ENCODE data around the gene PML.
"Not testable (repeated sequence)": the region's sequence is repeated elsewhere in the genome, so short reads cannot be mapped to it uniquely, and the experiment has no call there.

Gene PML

GRCh38 chr15:73959012-73959581 is 35.4 kb upstream of the PML start:
- DNase-seq (ENCODE audit: low spot score) = peak; percentile 74

GRCh38 chr15:73959801-73960200 is 34.7 kb upstream of the PML start:
- no peak for DNase-seq (ENCODE audit: low spot score)

- DNase-seq (ENCODE audit: low spot score) = not testable (repeated sequence)
These were observed 33.9 kb upstream of the PML start for GRCh38 chr15:73960472-73961070.

DNA sequence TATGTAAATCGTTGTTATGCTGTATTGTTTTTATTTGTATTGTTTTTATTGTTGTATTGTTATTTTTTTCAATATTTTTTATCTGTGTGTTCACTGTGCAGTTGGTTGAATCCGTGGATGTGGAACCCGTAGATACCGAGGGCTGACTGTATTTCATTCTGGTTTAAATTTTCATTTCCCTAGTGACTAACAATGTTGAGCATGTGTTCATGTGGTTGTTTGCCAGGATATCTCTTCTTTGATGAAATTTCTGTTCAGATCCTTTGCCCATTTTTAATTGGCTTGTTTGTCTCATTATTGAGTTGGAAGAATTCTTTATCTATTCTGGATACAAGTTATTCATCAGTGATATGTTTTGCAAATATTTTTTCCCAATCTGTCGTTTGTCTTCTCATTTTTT is 32.1 kb upstream of the PML start:
- no peak for DNase-seq (ENCODE audit: low spot score)

GRCh38 chr15:73964736-73965093 is 29.8 kb upstream of the PML start:
- DNase-seq (ENCODE audit: low spot score) = peak; percentile 78

DNA sequence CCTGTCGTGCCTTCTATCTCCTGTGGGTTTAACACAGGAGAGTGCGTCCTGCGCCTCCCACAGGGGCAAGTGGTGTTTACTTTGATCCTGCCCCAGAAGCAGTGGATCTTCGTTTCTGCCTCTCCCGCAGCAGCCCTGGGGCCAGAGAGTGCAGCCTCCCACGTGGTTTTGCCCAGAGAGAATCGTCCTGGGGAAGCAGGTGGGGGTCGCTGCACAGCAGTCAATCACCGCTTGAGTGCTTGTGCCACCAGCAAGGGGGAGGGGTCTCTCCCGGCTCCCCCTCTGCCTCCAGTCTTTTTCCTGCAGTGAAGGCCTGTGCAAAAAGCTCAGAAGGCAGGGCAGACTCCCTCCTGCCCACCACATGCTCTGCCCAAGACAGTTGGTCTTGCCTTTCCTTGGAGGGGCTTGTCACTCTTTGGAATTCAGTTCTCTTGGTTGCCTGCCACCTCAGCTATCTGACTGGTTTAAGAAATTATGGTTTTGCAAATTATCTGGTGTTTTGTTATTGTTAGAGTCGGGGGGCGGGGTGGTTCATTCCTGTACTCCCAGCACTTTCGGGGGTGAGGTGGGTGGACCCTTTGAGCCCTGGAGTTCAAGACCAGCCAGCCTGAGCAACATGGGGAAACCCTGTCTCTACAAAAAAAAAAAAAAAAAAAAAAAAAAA is 29.3 kb upstream of the PML start:
- DNase-seq (ENCODE audit: low spot score) = no peak

DNA sequence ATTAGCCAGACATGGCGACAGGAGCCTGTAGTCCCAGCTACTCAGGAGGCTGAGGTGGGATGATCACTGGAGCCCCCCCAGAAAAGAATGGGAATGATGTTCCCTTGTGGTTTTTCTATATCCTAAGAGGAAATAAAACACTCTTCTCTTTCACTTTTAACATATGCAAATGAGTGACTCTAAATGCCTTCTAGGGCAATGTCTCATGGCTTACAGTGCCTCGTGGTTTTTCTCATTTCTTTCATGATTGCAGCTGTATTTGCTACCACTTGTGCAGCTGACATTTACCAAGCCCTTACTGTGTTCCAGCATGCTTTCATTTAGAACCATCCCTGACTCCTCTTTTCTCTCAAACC is 28.8 kb upstream of the PML start:
- peak; percentile 42 for DNase-seq (ENCODE audit: low spot score)

DNA sequence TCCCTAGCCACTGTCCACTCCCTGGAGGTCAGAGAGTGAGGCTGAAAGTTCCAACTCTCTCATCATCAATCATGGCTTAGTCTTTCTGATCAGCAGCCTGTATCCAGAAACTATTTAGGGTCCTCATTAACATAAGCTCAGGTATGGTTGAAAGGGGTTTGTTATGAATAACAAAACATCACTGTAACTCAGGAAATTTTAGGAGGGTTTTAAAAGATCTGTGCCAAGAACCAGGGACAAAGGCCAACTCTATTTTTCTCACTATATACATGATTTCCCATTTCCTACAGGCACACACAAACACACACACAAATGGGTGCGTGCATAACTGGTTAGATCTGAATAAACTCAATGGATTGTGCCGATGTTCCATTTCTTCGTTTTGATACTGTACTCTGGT is 26.1 kb upstream of the PML start:
- DNase-seq (ENCODE audit: low spot score) = no peak

GRCh38 chr15:73969151-73969759 is 25.3 kb upstream of the PML start:
- DNase-seq (ENCODE audit: low spot score) = no peak

DNA sequence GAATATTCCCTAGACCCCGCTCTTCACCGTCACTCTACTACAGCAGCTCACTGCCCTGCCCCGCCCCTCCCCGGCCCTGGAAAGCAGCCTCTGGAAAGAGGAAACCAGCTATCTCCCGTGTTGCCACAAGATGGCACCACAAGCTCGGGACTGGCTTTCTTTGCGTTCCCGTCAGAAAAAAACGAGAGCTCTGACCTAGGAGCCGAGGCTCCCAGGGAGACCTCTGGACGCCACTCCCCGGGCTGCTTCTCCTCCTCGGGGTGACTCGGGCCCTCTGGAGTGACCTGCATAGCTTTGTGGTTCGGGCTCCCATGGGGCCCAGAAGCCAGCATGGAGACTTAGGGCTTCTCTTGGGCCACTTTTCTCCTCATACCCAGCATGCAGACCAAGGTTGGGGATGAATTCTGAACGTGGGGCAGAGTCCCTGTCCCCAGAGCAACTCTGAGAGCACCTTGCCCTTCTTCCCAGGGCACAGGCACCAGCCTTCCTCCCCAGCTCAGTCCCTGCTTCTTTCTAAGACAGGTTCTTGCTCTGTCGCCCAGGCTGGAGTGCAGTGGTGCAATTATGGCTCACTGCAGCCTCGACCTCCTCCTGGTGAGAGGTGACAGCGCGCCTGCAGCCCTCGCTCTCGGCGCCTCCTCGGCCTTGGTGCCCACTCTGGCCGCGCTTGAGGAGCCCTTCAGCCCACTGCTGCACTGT is 21.4 kb upstream of the PML start:
- peak; percentile 85 for DNase-seq (ENCODE audit: low spot score)

GRCh38 chr15:73973683-73974200 is 20.8 kb upstream of the PML start:
- DNase-seq (ENCODE audit: low spot score) = not testable (repeated sequence)

DNA sequence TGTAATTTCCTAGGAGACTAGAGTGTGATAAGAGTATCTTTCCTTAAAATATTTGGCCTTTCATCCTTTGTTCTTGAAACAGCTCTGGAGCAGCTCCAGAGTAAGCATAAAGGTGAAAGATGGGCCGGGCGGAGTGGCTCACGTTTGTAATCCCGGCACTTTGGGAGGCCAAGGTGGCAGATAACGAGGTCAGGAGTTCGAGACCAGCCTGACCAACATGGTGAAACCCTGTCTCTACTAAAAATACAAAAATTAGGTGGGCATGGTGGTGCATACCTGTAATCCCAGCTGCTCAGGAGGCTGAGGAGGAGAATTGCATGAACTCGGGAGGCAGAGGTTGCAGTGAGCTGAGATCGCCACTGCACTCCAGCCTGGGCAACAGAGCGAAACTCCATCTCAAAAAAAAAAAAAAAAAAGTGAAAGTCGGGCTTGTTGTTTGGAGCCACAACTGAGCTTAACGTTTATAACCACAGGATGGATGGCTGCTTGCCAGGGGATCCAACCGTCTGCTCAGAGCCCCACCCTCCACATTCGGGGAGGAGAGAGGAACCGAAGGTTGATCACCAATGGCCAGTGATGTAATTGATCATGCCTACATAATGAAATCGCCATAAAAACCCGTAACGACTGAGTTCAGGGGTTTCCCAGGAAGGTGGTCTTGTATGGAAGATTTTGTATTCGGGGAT is 18.9 kb upstream of the PML start:
- peak; percentile 79 for DNase-seq (ENCODE audit: low spot score)

DNA sequence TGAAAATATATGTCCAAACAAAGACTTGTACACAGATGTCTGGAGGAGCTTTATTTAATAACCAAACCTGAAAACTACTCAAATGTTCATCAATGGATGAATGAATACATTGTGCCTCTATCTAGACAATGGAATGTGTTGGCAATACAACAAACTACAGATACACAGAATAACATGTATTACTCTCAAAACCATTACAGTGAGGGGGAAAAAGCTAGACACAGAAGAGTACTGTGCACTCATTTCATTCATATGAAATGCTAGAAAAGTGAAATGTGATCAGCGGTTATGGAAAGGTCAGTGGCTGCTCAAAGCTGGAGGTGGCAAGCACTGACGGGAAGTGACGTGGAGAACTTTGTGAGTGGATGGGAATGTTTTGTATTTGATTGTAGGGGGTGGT is 15.6 kb upstream of the PML start:
- DNase-seq (ENCODE audit: low spot score) = no peak

DNA sequence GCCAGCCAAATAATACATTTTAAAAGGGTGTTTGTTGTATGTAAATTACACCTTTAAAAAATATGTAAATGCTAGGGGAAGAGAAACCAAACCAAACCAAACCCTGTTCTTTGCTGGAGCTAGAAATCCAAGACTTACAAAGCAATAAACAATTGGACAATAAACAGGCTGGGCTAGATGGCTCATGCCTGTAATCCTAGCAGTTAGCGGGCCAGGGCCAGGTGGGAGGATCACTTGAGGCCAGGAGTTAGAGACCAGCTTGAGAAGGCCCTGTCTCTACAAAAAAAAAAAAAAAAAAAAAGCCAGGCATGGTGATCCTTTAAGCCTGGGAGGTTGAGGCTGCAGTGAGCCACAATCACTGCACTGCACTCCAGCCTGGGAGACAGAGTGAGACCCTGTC is 14.9 kb upstream of the PML start:
- DNase-seq (ENCODE audit: low spot score) = no peak

DNA sequence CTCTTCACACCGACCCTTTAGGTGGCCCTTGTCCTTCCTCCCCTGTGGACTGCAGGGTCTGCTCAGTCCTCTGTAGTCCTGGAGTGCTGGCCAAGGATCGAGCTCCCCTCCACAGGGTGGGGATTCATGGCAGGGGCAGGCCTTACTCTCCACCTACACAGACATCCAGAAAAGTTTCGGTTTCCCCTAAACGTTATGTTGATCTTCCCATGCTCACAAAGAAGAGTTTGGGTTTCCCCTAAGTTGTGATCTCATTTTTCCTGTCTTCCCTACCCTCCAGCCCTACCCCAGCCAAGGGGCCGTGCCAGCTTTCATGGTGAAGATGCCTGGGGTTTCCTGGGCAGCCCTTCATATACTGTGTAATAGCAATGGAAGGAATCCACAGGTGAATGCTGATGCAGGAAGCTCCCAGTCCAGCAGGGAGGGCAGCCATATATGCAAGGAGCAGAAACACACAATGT is 12.7 kb upstream of the PML start:
- DNase-seq (ENCODE audit: low spot score) = peak; percentile 78

DNA sequence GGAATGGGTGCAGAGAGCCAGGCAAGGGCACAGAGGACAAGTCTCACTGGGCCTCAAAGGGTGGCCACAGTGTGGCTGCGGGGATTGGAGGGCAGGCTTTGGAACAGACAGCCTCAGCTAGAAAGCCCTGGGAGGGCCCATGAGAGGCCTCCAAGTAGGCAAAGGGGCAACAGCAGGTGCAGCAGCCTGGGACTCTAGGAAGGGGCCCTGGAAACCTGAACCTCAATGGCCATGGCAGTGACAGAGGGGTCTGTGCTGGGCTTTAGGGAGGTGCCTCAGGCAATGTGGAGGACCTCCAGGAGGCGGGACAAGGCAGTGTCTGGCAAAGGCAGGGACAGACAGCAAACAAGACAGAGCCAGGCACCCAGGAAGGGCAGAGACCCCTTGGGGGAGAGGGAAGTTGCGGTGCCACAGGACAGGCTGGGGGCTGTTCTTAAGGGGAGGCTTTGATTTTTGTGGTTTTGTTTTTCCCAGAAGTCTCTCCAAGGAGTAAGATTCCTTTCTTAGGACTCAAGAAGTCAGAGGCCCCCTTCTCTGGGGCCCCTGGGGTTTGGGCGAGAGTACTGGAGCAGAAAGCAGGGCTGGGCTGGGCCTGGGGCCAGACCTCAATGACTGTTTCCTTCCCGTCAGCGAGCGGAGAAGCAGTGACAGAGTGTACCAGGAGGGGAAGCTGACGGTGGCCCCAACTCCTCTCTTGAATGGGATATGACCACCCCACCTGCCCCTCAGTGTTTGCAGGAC is 12.1 kb upstream of the PML start:
- peak; percentile 98 for DNase-seq (ENCODE audit: low spot score)

DNA sequence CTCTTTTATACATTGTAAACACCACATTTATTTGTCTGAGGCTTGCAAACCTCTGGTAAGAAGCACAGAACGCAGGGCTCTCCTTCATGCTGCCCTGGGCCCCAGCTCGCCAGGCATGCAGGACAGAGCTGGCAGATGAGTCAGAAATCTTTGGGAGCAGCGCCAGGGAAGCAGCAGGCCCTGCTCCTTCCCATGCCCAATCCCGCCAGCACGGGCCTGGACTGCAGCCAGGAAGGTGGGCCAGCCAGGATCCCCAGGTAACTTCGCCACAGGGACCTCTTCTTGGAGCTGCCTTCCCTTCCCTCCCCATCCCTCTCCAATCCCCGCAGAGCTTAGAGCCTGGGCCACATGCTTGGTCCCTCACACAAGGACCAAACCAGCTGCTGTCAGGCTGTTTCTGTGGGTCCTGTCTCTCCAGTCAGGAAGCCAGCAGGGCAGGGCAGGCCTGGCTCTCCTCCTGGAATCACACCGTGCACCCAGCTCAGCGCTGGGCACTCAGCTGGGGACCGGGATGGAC is 11.2 kb upstream of the PML start:
- peak; percentile 94 for DNase-seq (ENCODE audit: low spot score)

DNA sequence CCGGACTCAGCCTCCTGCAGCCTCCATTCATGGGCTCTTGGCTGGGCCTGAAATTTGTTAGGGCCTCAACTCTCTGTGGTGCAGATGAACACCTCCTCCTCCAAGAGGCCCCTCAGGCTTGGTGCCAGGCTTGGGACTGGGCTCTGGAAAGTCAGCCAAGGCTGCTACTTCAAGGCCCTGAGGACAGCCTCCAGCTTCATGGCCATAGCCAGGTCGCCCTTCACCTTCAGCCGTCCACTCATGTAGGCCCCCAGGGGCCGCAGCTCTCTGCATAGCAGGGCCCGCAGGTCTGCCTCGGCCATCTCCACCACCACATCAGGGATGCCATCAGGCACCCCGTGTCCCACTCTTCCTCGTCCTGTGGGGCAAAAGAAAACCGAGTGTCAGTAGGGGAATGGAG is 10.7 kb upstream of the PML start:
- DNase-seq (ENCODE audit: low spot score) = no peak

GRCh38 chr15:73984208-73984979 is 10.1 kb upstream of the PML start:
- no peak for DNase-seq (ENCODE audit: low spot score)

Measured in kidney tubule cell (primary cell).